Measurements from ENCODE around the gene FMNL2. TPM values are rescaled to one million over a fixed set of nuclear protein-coding genes. Genes with fewer than 3 reads are reported as not detected.

FMNL2 gene
- total RNA-seq, 1 donor from 2014 or later, result 108 TPM

DNA sequence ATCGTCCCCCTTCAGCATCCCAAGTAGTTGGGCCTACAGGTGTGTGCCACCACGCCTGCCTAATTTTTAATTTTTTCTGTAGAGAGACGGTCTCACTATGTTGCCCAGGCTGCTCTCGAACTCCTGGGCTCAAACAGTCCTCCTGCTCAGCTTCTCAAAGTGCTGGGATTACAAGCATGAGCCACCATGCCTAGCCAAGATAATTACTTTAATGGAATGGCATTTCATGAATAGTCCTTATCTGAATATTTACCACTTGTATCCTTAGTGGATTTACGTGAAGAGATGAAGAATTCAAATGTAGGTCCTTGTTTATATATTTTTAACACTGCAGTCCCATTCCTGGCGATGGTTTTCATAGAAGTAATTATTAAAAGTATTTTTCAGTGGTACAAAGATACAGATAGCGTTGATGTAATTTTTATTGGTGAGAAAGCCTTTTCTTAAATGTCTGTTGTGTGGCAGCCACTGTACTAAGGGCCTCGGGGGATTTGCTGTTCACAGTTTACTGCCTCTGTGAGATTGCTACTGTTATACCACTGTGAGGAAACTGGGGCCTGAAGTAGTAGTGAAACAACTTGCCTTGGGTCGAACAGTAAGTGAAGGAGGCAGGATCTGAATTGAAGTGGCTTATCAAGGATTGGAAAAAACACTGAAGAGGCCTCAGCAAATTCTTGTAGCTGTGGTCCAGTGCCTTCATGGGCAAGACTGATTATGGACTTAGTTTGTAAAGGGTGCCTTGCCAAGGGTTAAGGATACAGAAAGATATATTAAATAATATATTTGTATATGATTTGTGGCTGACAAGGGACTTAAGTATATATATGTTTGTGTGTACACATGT is 231.1 kb downstream of the FMNL2 start:
- peak overlapping the region; percentile 29 for H3K27ac Mint-ChIP-seq
- no peak for DNase-seq (ENCODE audit: low spot score, unreplicated experiment)
- H3K36me3 Mint-ChIP-seq (ENCODE audit: insufficient read depth), result peaks cover 21% of the 10 kb centered on the region
- no peak overlapping the region for H3K4me3 Mint-ChIP-seq (ENCODE audit: low read depth)
- TF ChIP-seq, protein P1, sequence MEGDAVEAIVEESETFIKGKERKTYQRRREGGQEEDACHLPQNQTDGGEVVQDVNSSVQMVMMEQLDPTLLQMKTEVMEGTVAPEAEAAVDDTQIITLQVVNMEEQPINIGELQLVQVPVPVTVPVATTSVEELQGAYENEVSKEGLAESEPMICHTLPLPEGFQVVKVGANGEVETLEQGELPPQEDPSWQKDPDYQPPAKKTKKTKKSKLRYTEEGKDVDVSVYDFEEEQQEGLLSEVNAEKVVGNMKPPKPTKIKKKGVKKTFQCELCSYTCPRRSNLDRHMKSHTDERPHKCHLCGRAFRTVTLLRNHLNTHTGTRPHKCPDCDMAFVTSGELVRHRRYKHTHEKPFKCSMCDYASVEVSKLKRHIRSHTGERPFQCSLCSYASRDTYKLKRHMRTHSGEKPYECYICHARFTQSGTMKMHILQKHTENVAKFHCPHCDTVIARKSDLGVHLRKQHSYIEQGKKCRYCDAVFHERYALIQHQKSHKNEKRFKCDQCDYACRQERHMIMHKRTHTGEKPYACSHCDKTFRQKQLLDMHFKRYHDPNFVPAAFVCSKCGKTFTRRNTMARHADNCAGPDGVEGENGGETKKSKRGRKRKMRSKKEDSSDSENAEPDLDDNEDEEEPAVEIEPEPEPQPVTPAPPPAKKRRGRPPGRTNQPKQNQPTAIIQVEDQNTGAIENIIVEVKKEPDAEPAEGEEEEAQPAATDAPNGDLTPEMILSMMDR (IDR thresholded peaks at IDR 0.05; ENCODE audit: unreplicated experiment), result no peak
- peaks cover 8% of the 10 kb centered on the region for H3K4me1 Mint-ChIP-seq (ENCODE audit: low read depth)
- no peaks in the 10 kb centered on the region for H3K9me3 Mint-ChIP-seq (ENCODE audit: low read depth)
- no peaks in the 10 kb centered on the region for H3K27me3 Mint-ChIP-seq

DNA sequence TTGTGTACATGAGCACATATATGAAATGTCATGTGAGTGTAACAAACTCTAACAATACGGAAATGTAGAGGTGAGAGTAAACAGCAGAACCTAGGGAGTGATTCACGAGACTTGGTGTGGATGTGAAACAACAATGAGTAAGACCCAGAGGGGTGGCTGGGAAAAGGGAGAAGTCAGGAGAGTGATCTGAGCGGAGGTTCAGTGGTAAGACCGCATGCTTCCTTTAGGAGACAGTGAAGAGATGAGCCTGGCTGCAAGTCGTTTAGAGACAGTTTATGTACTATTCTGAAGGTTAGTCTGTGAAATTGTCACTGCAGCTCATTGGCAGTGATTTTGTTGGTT is 231.7 kb downstream of the FMNL2 start:
- no peak overlapping the region for H3K4me3 Mint-ChIP-seq (ENCODE audit: low read depth)
- H3K36me3 Mint-ChIP-seq (ENCODE audit: insufficient read depth), result peaks cover 20% of the 10 kb centered on the region
- TF ChIP-seq, protein P1 (IDR thresholded peaks at IDR 0.05; ENCODE audit: unreplicated experiment), result no peak
- no peak for DNase-seq (ENCODE audit: low spot score, unreplicated experiment)
- no peaks in the 10 kb centered on the region for H3K9me3 Mint-ChIP-seq (ENCODE audit: low read depth)
- H3K4me1 Mint-ChIP-seq (ENCODE audit: low read depth), result peaks cover 8% of the 10 kb centered on the region
- H3K27ac Mint-ChIP-seq, result peak overlapping the region; percentile 29
- H3K27me3 Mint-ChIP-seq, result no peaks in the 10 kb centered on the region

- TF ChIP-seq, protein P1 (IDR thresholded peaks at IDR 0.05; ENCODE audit: unreplicated experiment), result no peak
- no peak for DNase-seq (ENCODE audit: low spot score, unreplicated experiment)
- no peak overlapping the region for H3K4me3 Mint-ChIP-seq (ENCODE audit: low read depth)
- no peaks in the 10 kb centered on the region for H3K27me3 Mint-ChIP-seq
- peaks cover 15% of the 10 kb centered on the region for H3K36me3 Mint-ChIP-seq (ENCODE audit: insufficient read depth)
- no peak overlapping the region for H3K27ac Mint-ChIP-seq
- H3K9me3 Mint-ChIP-seq (ENCODE audit: low read depth), result no peaks in the 10 kb centered on the region
- H3K4me1 Mint-ChIP-seq (ENCODE audit: low read depth), result peaks cover 2% of the 10 kb centered on the region
Measured at GRCh38 chr2:152568531-152568930, 233.6 kb downstream of the FMNL2 start.

DNA sequence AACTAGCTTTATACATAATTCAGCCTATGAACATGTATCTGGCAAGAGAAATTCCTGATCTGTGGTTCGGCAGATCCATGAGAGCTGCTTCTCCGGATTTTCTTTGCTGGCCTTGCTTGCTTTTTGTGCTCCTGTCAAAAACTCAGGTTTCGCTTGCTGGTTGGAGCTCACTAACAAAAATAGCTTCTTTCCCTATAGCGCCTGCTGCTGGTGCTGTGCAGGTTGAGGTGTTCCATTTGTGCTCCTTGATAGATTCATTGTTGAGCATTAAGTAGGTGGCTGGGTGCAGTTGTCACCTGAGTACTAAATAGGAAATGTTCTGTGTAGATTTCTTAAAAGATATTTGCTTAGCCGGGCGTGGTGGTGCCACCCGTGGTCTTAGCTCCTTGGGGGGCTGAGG is 234.2 kb downstream of the FMNL2 start:
- DNase-seq (ENCODE audit: low spot score, unreplicated experiment), result no peak
- TF ChIP-seq, protein P1 (IDR thresholded peaks at IDR 0.05; ENCODE audit: unreplicated experiment), result no peak
- peak overlapping the region; percentile 71 for H3K27ac Mint-ChIP-seq

DNA sequence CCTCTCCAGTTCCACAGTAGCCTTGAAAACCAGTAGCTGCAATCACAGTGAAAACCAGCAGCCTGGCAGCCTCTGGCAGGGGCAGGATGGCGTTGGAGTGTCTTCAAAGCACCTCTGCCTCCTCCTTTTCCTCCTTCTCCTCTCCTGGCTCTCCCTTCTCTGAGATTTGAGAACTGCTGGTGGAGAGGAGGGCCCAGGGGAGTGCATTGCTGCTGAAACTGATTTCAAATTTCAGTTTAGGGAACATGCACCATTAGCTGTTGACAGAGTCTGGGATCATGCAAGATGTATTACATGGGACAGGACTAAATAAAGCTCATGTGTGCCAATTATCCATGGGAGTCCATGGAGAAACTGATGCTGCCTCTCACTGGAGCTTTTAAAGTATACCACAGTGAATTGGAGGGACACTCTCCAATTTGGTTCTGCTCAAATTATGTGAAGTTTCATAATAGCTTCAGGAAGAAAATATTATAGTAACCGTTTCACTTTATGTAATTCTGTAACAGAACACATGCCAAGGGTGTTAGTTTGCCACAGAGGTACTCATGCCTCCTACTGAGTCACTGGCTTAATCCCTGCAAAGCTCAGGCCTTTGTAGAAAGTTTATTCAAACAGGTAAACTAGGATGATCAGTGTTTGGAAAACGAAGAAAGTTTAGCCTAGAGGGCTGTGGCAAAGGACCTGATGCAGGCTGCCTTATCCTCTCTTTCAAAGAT is 236.2 kb downstream of the FMNL2 start:
- Mint-ChIP-seq H3K27ac (no peak overlapping the region), H3K27me3 (no peaks in the 10 kb centered on the region), H3K4me3 (ENCODE audit: low read depth) (no peak overlapping the region), H3K4me1 (ENCODE audit: low read depth) (no peaks in the 10 kb centered on the region), H3K36me3 (ENCODE audit: insufficient read depth) (peaks cover 8% of the 10 kb centered on the region), H3K9me3 (ENCODE audit: low read depth) (no peaks in the 10 kb centered on the region)
- TF ChIP-seq, protein P1 (IDR thresholded peaks at IDR 0.05; ENCODE audit: unreplicated experiment), result no peak
- DNase-seq (ENCODE audit: low spot score, unreplicated experiment), result no peak

More for the DNA sequence above, 234.2 kb downstream of the FMNL2 start:
- Mint-ChIP-seq H3K9me3 (ENCODE audit: low read depth) (no peaks in the 10 kb centered on the region), H3K4me3 (ENCODE audit: low read depth) (no peak overlapping the region), H3K36me3 (ENCODE audit: insufficient read depth) (peaks cover 11% of the 10 kb centered on the region), H3K4me1 (ENCODE audit: low read depth) (no peaks in the 10 kb centered on the region), H3K27me3 (no peaks in the 10 kb centered on the region)
